Heart right ventricle (tissue), 16 donors: ENCODE measurements around the gene PEX11G. TPM values are rescaled to one million over a fixed set of nuclear protein-coding genes. Genes with fewer than 3 reads are reported as not detected.

Experiments
- ATAC-seq, 8 donors: fragments of 200-7000 bp; cut with Tn5 transposase; one replicate each; pipeline ENCODE4 v1.9.1; 2020; ENCODE audit warnings: mild to moderate bottlenecking in 8 of 8, moderate library complexity in 8 of 8, moderate number of reproducible peaks in 1 of 8
- DNase-seq, 2 donors: peaks; one replicate each; pipeline ENCODE4 v3.0.0-alpha.2; 2020
- H3K27ac ChIP-seq, 10 donors: fragments of 200-600 bp; sonication (generic) in 2 of 10; one replicate each; pipeline versions ENCODE4 v1.5.0 to v1.8.0; 2020 to 2022; ENCODE audit warnings: mild to moderate bottlenecking in 3 of 10
- H3K27me3 ChIP-seq, 7 donors: fragments of 200-600 bp; one replicate each; pipeline ENCODE4 v1.8.0; 2021 to 2022; ENCODE audit warnings: mild to moderate bottlenecking in 2 of 7
- H3K36me3 ChIP-seq, 9 donors: fragments of 200-600 bp; sonication (generic) in 1 of 9; one replicate each; pipeline versions ENCODE4 v1.5.0 to v1.8.0; 2020 to 2022; ENCODE audit warnings: mild to moderate bottlenecking in 2 of 9
- H3K4me1 ChIP-seq, 9 donors: fragments of 200-600 bp; sonication (generic) in 1 of 9; one replicate each; pipeline versions ENCODE4 v1.5.0 to v1.8.0; 2020 to 2022; ENCODE audit warnings: mild to moderate bottlenecking in 4 of 9
- H3K4me3 ChIP-seq, 10 donors: fragments of 200-600 bp; sonication (generic) in 2 of 10; one replicate each; pipeline versions ENCODE4 v1.5.0 to v1.8.0; 2020 to 2022; ENCODE audit warnings: mild to moderate bottlenecking in 7 of 10, moderate library complexity in 2 of 10
- H3K9me3 ChIP-seq, 11 donors: fragments of 200-600 bp in 10 of 11; sonication (generic) in 2 of 11; one replicate each; pipeline versions ENCODE4 v1.5.0 to v1.8.0; 2013 to 2022; ENCODE audit warnings: mild to moderate bottlenecking in 2 of 11, control low read depth in 1 of 11, moderate library complexity in 1 of 11
- CTCF ChIP-seq, 9 donors: fragments of 200-600 bp; sonication (generic) in 2 of 9; IDR thresholded peaks; one replicate each; pipeline versions ENCODE4 v1.5.0 to v1.8.0; 2021 to 2022; ENCODE audit warnings: antibody characterized with exemption in 9 of 9, mild to moderate bottlenecking in 5 of 9, moderate library complexity in 1 of 9
- WGBS, 2 donors: extraction: QIAGEN DNeasy Blood & Tissue Kit; methylation state at CpG; one replicate each; pipeline ENCODE4 v1.1.7; 2013; ENCODE audit warnings: inconsistent platforms in 1 of 2; 5-methylcytosine and 5-hydroxymethylcytosine counted together
- intact Hi-C, 10 donors: fragments of 100-400 bp; cut with DNase I; formaldehyde crosslinking; loops; one replicate each; pipeline versions ENCODE4 v1.11.1 to v1.14.2; 2022
- polyA plus RNA-seq, 2 donors: library from polyadenylated mRNA; stranded (reverse); fragments of 200-250 nt; gene quantifications; one replicate each; pipeline ENCODE4 v1.2.3, GENCODE V29; 2013
- total RNA-seq, 10 donors: library from RNA; stranded (reverse); fragmentation: NEBNext Ultra II Directional in 3 of 10; extraction: Animal tissue kit (Norgen Biotek cat#: 25700) in 3 of 10; gene quantifications; one replicate each; pipeline versions ENCODE4 v1.2.1 to v1.2.4, GENCODE V29; 2021 to 2023
- donor health status: Arrhythmogenic right ventricular cardiomyopathy.
- donor health status: ischemic (EF 13 %, LVEDD 7.1; RV severe dilation, severe dysfunction).
- donor health status: healthy with polysubstance abuse.
- donor health status: DM: no; HTN: yes; CAD: no.
- donor health status: DM: no; HTN: no; CAD: no.
- donor health status: ischemic (EF 25% LVEDD 6.9; RV normal size, moderate dysfunction).
- donor health status: ischemic (EF 25% LVEDD 5.7; RV mildly dilated, moderate dysfunction).
- donor health status: healthy.
- donor health status: DM: yes; HTN: yes; CAD: no.
- donor health status: Ischemic cardiomyopathy.
- donor health status: ischemic (EF 35%, LVEDD 5.7; RV mildly dilated, moderate dysfunction).
- donor health status: nonischemic (EF 11% LVEDD 7.7; RV severe dilation, severe dysfunction).
- donor health status: DM: yes; HTN: yes; CAD: no.
- donor health status: PGD.
- donor health status: ischemic (EF 29% LVEDD 5.4; RV normal size, mild dysfunction).
- donor health status: nonischemic (EF 23%, LVEDD 6.1; RV moderate dilation, normal function).

The PEX11G gene
- total and polyA plus RNA-seq, 12 donors: 0.95 to 3.9 (median 1.9) TPM

- peak in 2 of 9 donors; percentile 25 to 26 for TF ChIP-seq CTCF (IDR thresholded peaks at IDR 0.05)
- Histone ChIP-seq H3K4me1 (peaks cover 0 to 20% (median 14%) of the 10 kb centered on the region in 9 donors), H3K4me3 (peak overlapping the region; percentile 74 to 98 (median 90)), H3K9me3 (no peaks in the 10 kb centered on the region), H3K27ac (peak overlapping the region; percentile 67 to 95 (median 91)), H3K27me3 (no peaks in the 10 kb centered on the region), H3K36me3 (peaks cover 0 to 61% (median 16%) of the 10 kb centered on the region in 9 donors)
- DNase-seq (peak in 1 of 2 donors; percentile 73), ATAC-seq (peak; percentile 38 to 72 (median 58))
- intact Hi-C loops: loop anchor here in 3 of 10 donors (1.0 to 10.0 kb wide), 5 partner anchors 17 to 180 kb away; partner anchors contain the start of genes PET100 (in 1 of the 3) and XAB2 (in 1 of the 3)
- WGBS, 2 donors: 0% methylated on average over 27 of the region's 27 CpGs
These were observed 45.8 kb upstream of the PEX11G start for GRCh38 chr19:7534531-7535046.

- ATAC-seq (peak; percentile 74 to 91 (median 84)), DNase-seq (peak; percentile 89 to 91)
- H3K27me3 ChIP-seq: no peaks in the 10 kb centered on the region
- 1% methylated on average over 41 of the region's 41 CpGs for WGBS, 2 donors
- intact Hi-C loops: loop anchor here in 3 of 10 donors (5.0 to 10.0 kb wide), 3 partner anchors 137 to 179 kb away; no protein-coding TSS in a partner anchor
- peaks cover 0 to 20% (median 14%) of the 10 kb centered on the region in 9 donors for H3K4me1 ChIP-seq
- H3K27ac ChIP-seq: peak overlapping the region; percentile 67 to 95 (median 91)
- H3K36me3 ChIP-seq: peaks cover 0 to 61% (median 12%) of the 10 kb centered on the region in 9 donors
- no peaks in the 10 kb centered on the region for H3K9me3 ChIP-seq
- no peak for TF ChIP-seq CTCF (IDR thresholded peaks at IDR 0.05)
- H3K4me3 ChIP-seq: peak overlapping the region; percentile 74 to 98 (median 90)
These were observed 45.2 kb upstream of the PEX11G start for GRCh38 chr19:7533925-7534480.

GRCh38 chr19:7533281-7533885 is 44.5 kb upstream of the PEX11G start:
- no peaks in the 10 kb centered on the region for H3K27me3 ChIP-seq
- no peak for TF ChIP-seq CTCF (IDR thresholded peaks at IDR 0.05)
- H3K9me3 ChIP-seq: no peaks in the 10 kb centered on the region
- DNase-seq: peak; percentile 79 to 83
- 18 to 22% methylated on average over 30 of the region's 30 CpGs for WGBS, 2 donors
- peaks cover 0 to 61% (median 8%) of the 10 kb centered on the region in 9 donors for H3K36me3 ChIP-seq
- H3K4me3 ChIP-seq: peak overlapping the region; percentile 74 to 98 (median 90)
- peak in 7 of 8 donors; percentile 22 to 48 (median 39) for ATAC-seq
- intact Hi-C loops: loop anchor here in 3 of 10 donors (5.0 to 10.0 kb wide), 3 partner anchors 136 to 179 kb away; no protein-coding TSS in a partner anchor
- H3K4me1 ChIP-seq: peaks cover 0 to 20% (median 14%) of the 10 kb centered on the region in 9 donors
- peak overlapping the region; percentile 67 to 95 (median 91) for H3K27ac ChIP-seq
